ENCODE data around the gene ZC3H7B. TPM values are rescaled to one million over a fixed set of nuclear protein-coding genes. Genes with fewer than 3 reads are reported as not detected.

Gene ZC3H7B
- 24.2 to 31.9 TPM (median 25.5 TPM) in 3 replicates for polyA plus RNA-seq
- 5.5 TPM for polyA plus RNA-seq (2011; ENCODE audit: low read depth)
- 20.5 and 38.5 TPM in 2 replicates for polyA plus RNA-seq (2011; cell fraction: cytosol; rRNA removed)
- polyA plus RNA-seq (2011; cell fraction: nucleus; rRNA removed), result 42.2 and 55.8 TPM in 2 replicates
- polyA plus RNA-seq (2012; ENCODE audit: low replicate concordance), result 10.8 and 54.5 TPM in 2 replicates
- 28.1 to 79.3 TPM (median 30.3 TPM) in 3 replicates for polyA minus RNA-seq
- polyA minus RNA-seq (2011; cell fraction: cytosol; rRNA and poly(A)+ RNA removed), result 43.7 TPM
- 25.4 and 27.8 TPM in 2 replicates for polyA minus RNA-seq (2011; cell fraction: nucleus; rRNA and poly(A)+ RNA removed)

DNA sequence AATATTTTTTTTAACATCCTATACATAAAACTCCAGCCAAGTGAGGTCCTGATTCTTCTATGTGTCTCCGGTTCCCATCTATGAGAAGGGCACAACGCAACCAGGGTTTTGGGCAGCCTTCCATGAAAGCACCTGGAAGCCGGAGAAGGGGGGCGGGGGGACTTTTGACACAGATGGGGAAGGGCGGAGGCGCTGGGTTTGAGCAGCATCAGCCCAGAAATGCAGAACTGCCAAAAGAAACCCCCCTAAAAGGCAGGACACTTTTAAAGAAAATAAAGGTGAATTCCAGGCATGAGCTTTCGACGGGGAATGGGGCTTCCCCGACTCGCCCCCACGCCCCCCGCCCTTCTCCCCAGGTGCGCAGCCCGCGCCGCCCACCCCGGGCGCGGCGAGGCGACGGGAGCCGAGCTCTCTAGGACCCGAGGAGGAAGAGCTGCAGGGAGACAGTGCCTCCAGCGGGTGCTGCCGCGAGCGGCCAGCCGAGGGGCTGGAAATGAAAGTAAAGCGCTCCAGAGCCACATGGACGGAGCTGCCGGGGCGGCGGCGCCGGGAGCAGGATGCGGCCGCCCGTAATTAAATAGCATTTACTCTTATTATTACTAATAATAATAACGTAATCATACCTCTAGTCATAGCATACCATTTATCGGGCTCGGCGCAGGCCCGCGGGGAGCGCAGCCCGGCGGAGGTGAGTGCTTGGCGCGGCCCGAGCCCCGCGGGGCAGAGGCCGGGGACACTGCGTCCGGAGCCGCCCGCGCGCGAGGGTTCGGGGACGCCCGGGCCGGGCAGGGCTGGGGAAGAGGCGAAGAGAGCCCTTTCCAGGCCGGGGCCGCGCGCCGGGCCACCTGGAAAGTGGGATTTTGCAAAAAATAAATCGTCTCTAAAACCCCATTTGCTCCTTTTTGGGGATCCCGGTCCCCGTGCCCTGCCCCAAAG lies at the start of gene ZC3H7B:
ZC3H7B (plus strand) TSS at position 441 of the 936 bp plus-strand sequence. CDS start 19,136 bp downstream, outside the sequence.
- no peak for TF ChIP-seq EZH2 (IDR thresholded peaks at IDR 0.05; ENCODE audit: low read length)
- TF ChIP-seq, protein P1, sequence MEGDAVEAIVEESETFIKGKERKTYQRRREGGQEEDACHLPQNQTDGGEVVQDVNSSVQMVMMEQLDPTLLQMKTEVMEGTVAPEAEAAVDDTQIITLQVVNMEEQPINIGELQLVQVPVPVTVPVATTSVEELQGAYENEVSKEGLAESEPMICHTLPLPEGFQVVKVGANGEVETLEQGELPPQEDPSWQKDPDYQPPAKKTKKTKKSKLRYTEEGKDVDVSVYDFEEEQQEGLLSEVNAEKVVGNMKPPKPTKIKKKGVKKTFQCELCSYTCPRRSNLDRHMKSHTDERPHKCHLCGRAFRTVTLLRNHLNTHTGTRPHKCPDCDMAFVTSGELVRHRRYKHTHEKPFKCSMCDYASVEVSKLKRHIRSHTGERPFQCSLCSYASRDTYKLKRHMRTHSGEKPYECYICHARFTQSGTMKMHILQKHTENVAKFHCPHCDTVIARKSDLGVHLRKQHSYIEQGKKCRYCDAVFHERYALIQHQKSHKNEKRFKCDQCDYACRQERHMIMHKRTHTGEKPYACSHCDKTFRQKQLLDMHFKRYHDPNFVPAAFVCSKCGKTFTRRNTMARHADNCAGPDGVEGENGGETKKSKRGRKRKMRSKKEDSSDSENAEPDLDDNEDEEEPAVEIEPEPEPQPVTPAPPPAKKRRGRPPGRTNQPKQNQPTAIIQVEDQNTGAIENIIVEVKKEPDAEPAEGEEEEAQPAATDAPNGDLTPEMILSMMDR (optimal IDR thresholded peaks at IDR 0.05 in 1 of 3, IDR thresholded peaks at IDR 0.05 in 1 of 3, conservative IDR thresholded peaks at IDR 0.05 in 1 of 3; ENCODE audit: extremely low read depth in 1 of 3, insufficient read depth in 2 of 3, low read length in 3 of 3), result peak; percentile 34 to 69 (median 50)
- FAIRE-seq, result peak; percentile 49

DNA sequence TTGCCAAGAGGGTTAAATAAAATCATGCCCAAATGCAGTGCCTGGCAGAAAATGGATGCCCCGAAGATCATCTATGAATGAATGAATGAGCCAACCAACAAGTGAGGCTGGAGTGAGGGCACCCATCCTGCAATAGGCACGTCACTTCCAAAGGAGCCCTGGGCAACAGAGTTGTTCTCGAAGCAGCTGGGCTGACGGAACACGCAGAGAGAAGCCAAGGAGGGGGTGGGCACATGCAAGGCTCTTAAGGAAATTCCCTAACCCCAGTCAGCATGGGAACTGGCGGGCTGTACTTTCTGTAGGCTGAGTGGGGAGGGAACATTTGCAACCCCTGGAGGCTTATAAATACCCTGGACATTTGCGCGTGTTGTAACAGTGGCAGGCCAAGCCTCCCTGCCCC lies 49.0 kb upstream of the ZC3H7B start:
- Histone ChIP-seq H3K27ac (ENCODE audit: control insufficient read depth, insufficient read depth, low read length) (no peak overlapping the region), H4K20me1 (ENCODE audit: control insufficient read depth, extremely low read depth, insufficient read depth, low read length) (peaks cover 8% of the 10 kb centered on the region), H3K27me3 (ENCODE audit: control insufficient read depth, extremely low read depth, insufficient read depth, low read length) (no peaks in the 10 kb centered on the region), H3K4me2 (ENCODE audit: control insufficient read depth, extremely low read depth, insufficient read depth, low read depth, low read length) (no peak overlapping the region), H3K79me2 (ENCODE audit: control insufficient read depth, insufficient read depth, low read length) (peaks cover 9% of the 10 kb centered on the region), H3K4me1 (ENCODE audit: control insufficient read depth, extremely low read depth, insufficient read depth, low read length) (peaks cover 5% of the 10 kb centered on the region), H3K4me3 (ENCODE audit: control insufficient read depth in 2 of 3, extremely low read depth in 1 of 3, insufficient read depth in 2 of 3, low read depth in 1 of 3, low read length in 3 of 3) (no peak overlapping the region), H3K36me3 (ENCODE audit: control insufficient read depth in 2 of 2, extremely low read depth in 1 of 2, insufficient read depth in 2 of 2, low read length in 2 of 2) (peaks cover 58 to 78% of the 10 kb centered on the region in 2 experiments), H3K9me3 (ENCODE audit: control insufficient read depth, low read depth, low read length) (no peaks in the 10 kb centered on the region), H3K9me1 (ENCODE audit: control insufficient read depth, extremely low read depth, insufficient read depth, low read length) (no peaks in the 10 kb centered on the region), H2AFZ (ENCODE audit: control insufficient read depth, low read length) (no peak overlapping the region), H3K9ac (ENCODE audit: control insufficient read depth, extremely low read depth, insufficient read depth, low read length) (no peak overlapping the region)
- TF ChIP-seq EZH2 (IDR thresholded peaks at IDR 0.05; ENCODE audit: low read length), result no peak
- TF ChIP-seq, protein P1 (optimal IDR thresholded peaks at IDR 0.05 in 1 of 3, IDR thresholded peaks at IDR 0.05 in 1 of 3, conservative IDR thresholded peaks at IDR 0.05 in 1 of 3; ENCODE audit: extremely low read depth in 1 of 3, insufficient read depth in 2 of 3, low read length in 3 of 3), result no peak
- no peak for FAIRE-seq
- no peak for DNase-seq (ENCODE audit: low read depth, low spot score)
- dilution Hi-C loops (cut with MboI; ENCODE audit: extremely low pct_ligation_motif_present, low sequenced_read_pairs), result no loop called here

More for the DNA sequence above, at the start of gene ZC3H7B:
- no peak for DNase-seq (ENCODE audit: low read depth, low spot score)
- dilution Hi-C loops (cut with MboI; ENCODE audit: extremely low pct_ligation_motif_present, low sequenced_read_pairs), result no loop called here
- Histone ChIP-seq H4K20me1 (ENCODE audit: control insufficient read depth, extremely low read depth, insufficient read depth, low read length) (peaks cover 3% of the 10 kb centered on the region), H3K4me1 (ENCODE audit: control insufficient read depth, extremely low read depth, insufficient read depth, low read length) (peaks cover 28% of the 10 kb centered on the region), H3K9me3 (ENCODE audit: control insufficient read depth, low read depth, low read length) (no peaks in the 10 kb centered on the region), H3K9ac (ENCODE audit: control insufficient read depth, extremely low read depth, insufficient read depth, low read length) (peak within 1 kb of the TSS; percentile 93), H3K36me3 (ENCODE audit: control insufficient read depth in 2 of 2, extremely low read depth in 1 of 2, insufficient read depth in 2 of 2, low read length in 2 of 2) (peaks cover 1 to 7% of the 10 kb centered on the region in 2 experiments), H3K4me2 (ENCODE audit: control insufficient read depth, extremely low read depth, insufficient read depth, low read depth, low read length) (peak within 1 kb of the TSS; percentile 99), H3K4me3 (ENCODE audit: control insufficient read depth in 2 of 3, extremely low read depth in 1 of 3, insufficient read depth in 2 of 3, low read depth in 1 of 3, low read length in 3 of 3) (peak within 1 kb of the TSS; percentile 65 to 94 (median 76)), H3K79me2 (ENCODE audit: control insufficient read depth, insufficient read depth, low read length) (peaks cover 51% of the 10 kb centered on the region), H2AFZ (ENCODE audit: control insufficient read depth, low read length) (peak within 1 kb of the TSS; percentile 56), H3K9me1 (ENCODE audit: control insufficient read depth, extremely low read depth, insufficient read depth, low read length) (no peaks in the 10 kb centered on the region), H3K27ac (ENCODE audit: control insufficient read depth, insufficient read depth, low read length) (peak within 1 kb of the TSS; percentile 75), H3K27me3 (ENCODE audit: control insufficient read depth, extremely low read depth, insufficient read depth, low read length) (no peaks in the 10 kb centered on the region)

Data from keratinocyte (primary cell).